ENCODE results near the gene TGIF2LY.
"Not testable (repeated sequence)": the region's sequence is repeated elsewhere in the genome, so short reads cannot be mapped to it uniquely, and the experiment has no call there.

TGIF2LY gene

DNA sequence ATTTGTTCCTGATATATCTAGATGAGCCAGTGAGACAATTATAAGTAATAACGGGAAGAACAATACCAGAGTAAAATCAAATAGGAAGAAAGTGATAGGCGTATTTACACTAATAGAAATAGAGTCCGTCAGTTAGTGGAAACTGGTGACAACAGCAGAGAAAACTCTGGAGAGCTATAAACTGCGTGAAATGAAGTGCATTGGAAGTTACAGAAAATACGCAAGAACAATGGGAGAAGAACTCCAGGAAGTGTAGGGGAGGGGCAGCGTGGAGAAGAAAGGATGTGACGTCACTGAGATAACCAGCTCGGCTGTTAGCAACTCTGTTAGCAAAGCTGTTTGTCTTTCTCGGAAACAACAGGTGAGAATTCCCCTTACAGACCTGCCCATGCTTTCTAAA is at the start of gene TGIF2LY:
TSS of gene TGIF2LY (plus strand) at position 301 of the 400 bp plus-strand sequence. CDS start 178 bp downstream, outside the sequence.
- not testable (repeated sequence) for DNase-seq (ENCODE audit: low spot score)

More for the DNA sequence above, at the start of gene TGIF2LY:
- not testable (repeated sequence) for FAIRE-seq

Measured in urothelium cell line (cell line).